NCI-H524 (cell line): ENCODE data around the gene RPP40.
A peak's percentile ranks its signal among the peaks of the same experiment; 100 is the strongest.

Source experiments
- DNase-seq, 2 experiments: peaks; one replicate each; lab custom pipeline; 2025; lab: John Stamatoyannopoulos, UW

The RPP40 gene

DNA sequence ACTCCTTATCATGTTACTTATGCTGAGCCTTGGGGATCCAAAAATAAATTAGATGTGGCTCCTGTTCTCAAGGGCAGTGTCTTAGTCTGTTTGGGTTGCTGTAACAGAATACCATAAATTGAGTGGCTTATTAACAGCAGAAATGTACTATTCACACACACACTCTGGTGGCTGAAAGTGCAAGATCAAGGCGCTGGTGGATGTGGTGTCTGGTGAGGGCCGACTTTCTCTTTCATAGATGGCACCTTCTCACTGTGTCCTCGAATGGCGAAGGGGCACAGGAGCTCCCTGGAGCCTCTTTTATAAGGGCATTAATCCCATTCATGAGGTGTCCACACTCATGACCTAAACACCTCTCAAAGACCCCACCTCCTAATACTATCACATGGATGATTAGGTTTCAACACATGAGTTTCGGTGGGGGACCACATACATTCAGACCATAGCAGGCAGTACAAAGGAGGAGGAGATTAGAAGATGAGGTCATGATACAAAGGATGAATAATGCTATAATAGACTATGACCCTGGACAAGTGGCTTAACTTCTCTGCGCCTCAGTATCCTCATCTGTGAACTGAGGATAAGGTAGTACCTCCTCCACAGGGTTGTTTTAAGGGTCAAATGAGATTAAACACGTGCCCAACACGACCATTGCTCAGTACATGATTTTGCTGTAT lies 34.1 kb downstream of the RPP40 start:
- DNase-seq = no peak

DNA sequence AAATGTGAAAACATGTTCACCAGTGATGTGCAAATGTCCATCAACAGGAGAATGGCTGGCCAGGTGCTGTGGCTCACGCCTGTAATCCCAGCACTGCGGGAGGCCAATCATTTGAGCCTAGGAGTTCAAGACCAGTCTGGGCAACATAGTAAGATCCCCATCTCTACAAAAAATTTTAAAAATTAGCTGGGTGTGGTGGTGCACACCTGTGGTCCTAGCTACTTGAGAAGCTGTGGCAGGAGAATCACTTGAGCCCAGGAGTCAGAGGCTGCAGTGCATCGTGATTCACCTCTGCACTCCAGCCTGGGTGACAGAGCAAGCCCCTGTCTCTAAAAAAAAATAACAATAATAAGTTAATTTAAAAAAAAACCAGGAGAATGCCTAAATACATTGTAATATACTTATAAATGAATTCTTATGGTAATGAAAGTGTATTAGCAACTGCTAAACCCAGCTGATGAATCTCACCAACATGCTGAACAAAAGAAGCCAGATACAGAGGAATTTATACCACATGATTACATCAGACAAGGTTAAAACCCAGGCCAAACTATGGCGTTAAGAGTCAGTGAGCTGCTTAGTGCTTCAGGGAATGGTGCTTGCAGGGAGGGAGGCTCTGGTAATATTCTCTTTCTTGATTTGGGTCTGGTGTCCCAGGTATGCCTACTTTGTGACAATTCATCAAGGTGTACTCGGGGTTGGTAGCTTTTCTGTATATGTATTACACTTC lies 36.4 kb downstream of the RPP40 start:
- no peak for DNase-seq

DNA sequence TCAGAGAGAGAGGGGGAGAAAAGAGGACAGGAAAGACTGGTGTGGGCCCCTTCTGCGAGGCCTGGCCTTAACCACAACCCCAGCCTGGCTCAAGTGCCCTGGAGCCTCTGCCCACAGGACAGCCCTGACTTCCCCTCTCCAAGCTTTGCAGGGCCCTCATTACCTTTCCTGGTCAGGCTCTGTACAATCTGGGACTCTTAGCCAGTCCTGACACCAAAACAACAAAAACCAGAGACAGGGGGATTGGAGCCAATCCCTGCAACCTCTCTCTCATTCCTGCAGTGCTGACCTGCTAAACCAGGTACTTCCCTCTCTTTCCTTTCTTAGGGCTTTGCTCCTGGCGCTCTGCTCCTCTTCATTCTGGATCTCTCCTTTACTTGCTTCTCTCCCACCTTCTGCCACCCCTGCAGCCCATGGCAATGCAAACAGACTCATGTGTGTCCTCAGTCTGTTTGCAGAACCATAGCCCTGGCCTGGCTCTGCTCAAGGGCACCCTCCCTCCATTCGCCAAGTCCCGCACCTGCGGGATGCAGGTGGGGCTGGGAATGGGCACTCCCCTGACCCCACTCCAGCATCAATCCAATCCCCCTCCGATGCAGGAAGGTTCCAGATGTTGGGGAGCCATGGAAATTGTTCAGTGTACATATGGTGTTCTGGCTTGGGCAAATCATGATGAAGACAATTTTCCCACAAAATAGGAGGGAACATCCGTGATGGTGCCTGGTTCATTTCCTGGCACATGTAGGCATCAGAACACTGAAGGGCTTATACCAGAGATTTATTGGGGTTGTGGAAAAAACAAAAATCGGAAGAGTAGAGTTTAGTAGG lies 38.1 kb downstream of the RPP40 start:
- DNase-seq = no peak

DNA sequence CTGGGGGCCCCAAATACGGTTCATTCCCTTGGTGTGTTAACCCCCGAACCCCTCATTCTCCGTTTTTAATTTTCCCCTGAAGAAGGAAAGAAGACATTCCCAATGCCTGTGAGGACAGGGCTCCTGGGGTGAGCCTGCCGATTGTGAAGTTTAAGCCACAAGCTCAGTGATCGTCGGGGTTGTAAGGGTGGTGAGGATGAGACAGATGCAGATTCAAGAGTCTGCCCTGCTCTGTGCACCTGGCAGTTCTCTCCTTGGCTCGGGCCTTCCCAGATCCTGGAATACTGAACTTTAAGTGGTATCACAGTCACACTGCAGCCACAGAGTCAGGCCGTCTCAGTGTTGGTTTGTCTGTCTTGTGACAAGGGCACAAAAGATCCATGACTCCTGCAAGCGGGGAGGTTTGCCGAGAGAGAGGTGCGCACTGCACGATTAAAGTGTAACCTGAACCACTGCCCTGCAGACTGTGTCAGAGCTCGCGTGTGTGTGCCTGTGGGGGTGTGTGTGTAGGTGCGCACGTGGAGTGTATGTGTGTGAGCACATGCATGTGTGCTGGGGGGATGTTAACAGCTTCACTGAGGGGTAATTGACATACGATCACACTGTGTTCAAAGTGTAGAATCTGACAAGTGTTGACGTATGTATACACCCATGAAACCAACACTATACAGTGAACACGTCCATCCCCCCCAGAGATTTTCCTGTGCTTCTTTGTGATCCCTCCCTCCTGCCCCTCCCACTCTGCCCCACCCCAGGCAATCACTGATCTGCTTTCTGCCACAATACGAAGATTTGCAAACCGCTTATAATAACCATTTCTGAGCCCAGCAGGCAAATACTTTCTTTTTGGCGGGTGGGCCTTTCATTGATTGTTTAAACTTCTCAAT lies 38.9 kb downstream of the RPP40 start:
- no peak for DNase-seq

DNA sequence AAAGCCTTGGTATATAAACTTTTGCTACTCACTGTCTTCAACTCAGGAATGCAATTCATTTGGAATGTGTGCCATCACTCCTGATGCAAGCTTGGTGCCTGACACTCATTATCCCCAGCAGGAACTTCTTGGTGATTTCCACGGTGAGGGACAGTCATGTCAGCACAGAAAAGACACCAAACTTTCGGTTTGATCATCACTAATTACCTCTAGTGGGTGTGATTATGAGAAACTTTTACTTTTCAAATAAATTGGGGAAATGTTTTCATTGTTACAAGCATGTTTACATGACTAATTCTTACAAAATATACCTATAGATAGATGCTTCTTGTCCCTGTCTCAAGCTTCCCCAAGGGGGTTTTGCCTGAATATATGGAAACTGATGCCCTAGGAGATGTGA lies 40.9 kb downstream of the RPP40 start:
- no peak for DNase-seq

DNA sequence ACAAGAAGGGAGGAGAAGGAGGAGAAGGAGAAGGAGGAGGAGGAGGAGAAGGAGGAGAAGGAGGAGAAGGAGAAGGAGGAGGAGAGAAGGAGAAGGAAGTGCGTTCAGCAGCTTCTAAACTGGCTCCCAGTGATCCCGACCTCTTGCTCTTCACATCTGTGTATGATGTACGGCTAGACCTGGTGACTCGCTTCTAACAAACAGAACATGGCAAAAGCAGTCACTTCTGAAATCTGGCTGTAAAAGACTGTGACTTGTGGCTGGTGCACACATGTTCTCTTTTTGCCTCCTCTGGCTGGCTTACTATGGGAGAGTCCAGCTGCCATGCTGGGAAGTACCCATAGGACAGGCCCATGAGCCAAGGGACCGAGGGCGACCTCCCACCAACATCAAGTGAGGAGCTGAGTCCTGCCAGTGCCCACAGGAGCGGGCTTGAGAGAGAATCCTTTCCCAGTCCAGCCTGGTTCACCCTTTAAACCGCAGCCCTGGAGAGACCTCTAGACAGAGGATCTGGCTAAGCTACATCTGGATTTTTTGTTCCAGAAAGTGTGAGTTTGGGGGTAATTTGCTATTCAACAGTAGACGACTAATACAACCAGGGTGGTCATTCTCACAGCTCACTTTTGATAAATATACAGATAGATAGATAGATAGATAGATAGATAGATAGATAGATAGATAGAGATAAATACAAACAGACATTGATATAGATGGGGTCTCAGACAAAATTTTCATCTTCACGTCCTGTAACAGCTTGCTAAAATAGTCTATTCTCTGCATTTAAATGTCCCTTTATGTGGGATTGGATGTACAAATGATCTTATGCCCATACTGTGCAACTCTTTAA lies 42.3 kb downstream of the RPP40 start:
- no peak for DNase-seq

DNA sequence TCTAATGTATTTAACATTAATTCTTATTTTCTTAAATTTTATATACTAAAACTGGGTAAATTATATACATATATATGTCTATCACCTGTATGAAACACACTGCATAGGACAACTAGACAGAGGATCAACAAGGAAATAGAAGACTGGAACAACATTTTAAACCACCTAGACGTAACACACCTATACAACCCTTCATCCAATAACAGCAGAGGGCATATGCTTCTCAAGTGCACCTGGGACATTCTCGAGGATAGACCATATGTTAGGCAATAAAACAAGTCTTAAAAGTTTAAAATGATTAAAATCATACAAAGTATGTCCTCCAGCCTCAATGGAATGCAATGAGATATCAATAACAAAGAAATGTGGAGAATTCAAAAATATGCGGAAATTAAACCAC lies 45.2 kb downstream of the RPP40 start:
- no peak for DNase-seq

DNA sequence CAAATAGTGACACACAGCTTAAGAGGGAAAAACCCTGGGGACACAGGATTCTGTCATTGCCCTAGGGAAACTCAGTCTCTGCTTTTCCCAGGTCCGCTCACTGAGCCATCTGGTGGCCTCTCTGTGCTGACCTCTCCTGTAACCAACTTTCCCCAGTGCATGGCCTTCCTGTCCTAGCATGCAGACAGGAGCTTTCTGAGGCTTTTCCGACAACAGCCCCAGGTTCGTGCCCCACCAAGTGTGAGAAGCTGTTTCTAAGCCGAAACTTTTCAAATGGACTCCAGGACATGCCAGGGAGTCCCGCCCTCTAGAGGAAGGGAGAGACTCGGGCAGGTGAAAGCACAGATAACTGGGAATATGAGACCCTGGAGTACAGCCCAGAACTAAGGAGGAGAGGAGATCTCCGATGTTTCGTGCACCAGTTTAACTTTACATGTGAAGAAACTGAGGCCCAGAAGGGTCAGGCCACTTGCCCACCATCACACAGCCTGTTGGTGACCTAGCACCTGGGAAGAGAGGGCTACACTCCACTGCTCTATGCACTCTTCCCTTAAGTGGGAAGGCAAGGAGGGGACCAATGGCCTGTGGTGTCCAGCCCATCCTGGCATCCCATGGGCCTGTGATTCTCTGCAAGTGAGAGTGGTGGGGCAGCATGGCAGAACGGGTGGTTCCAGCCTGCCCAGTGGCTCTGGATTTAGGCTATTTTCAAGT lies 46.2 kb downstream of the RPP40 start:
- peak in 1 of 2 experiments; percentile 31 for DNase-seq

DNA sequence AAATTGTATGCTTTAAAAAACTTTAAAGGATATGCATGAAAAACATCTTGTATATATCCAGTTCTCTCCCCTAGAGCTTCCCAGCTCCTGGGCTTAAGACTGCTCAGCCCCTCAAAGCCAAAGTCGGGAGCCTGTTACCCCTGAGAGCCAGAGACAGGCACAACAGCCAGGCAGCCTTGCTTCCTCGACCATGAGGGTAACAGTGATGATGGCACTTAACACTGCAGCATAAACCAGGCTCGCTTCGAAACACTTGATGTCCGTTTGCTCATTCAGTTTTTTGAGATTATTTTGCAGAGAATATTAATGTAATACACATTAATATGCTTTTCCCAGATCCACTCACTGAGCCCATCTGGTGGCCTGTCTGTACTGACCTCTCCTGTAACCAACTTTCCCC lies 47.2 kb downstream of the RPP40 start:
- no peak for DNase-seq

DNA sequence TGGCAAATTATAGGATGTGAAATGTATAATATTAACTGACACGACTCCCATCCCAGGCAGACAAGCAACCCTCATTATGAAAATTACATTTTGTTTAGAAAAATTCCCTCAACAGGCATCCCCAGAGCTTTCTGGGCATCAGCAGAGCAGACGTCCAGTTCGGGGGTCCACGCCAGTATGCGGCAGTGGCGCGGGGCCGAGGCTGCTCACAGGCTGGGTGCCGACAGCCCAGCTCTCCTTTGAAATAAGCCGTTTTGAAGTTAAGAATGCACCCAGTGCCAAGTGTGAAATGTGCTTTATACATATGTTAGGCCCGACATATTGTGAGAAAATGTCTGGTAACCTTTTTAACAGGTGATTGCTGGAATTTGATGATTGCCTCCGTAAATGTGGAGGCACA lies 50.4 kb downstream of the RPP40 start:
- no peak for DNase-seq

DNA sequence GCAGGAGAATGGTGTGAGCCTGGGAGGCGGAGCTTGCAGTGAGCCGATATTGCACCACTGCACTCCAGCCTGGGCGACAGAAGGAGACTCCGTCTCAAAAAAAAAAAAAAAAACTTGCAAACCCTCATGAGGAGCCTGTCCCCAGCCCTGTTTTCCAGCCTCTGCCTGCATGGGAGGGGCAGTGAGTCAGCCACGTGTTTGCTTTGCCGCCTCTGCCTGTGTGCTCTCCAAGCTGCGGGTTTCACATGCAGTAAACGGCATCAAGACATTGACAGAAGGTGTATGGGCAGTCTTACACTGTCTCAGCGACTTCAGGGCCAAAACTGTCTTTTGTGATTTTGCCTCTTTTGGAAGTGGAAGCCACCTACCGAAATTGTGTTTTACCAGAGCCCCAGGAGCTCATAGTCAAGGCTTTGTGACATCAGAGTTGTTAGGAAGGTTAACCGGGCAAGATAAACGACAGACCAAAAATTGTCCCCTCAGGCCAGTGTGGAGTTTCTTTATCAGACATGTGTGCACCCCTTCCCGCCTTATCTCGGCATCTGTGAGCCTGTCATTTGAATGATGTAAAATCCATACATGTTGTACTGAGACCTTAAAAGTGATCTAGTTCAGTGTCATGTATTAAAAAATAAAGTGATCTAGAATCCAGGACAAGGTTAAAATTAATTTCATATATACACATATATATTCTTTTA lies 52.9 kb downstream of the RPP40 start:
- DNase-seq = no peak

DNA sequence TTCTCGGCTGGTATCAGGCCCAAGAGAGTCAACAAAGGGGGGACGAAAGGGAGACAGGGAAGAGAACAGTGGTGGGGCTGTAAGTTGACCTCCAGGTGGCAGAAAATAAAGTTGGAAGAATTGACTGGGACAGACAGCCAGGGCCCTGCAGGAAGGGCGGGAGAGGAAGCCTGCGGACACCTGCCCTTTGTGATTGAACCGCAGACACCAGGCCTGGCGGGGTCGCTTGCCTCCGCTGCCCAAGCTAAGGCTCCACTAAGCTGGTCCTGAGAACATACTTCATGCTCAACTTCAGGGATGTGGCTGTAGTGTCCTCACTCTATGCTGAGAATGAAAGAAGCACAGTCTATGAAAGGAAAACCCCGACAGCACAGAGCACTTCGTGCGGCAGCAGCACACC lies 53.8 kb downstream of the RPP40 start:
- DNase-seq = no peak

DNA sequence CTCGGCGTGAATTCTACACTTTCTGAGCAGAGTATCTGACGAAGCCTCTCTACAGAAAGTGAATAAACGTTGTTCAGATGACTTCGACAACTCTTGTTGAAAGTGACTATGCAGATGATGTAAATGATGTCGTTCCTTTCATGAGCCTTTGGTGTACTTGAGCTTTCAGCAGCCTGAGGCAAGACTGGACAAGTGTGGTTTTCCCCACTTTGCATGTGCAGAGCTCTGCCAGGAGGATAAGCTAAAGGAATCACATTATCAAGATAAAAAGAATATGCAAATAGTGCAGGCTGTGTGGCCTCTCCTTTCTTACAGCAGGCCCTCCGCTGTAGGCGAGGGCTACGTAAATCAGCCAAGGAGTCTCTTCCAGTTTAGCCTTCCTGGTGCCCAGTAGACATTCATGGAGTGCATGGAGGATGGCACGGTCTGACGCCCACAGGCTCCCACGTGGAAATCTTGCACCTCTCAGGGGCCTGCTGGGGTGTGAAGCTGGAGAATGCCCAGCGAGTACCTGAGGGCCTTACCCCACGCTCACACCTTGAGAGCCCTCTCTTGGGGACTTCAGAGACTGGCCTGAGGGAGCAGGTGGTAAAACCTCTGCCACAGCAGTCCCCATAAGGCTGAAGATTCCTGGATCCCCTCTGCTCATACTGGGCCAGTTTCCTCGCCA lies 54.9 kb downstream of the RPP40 start:
- DNase-seq = no peak

DNA sequence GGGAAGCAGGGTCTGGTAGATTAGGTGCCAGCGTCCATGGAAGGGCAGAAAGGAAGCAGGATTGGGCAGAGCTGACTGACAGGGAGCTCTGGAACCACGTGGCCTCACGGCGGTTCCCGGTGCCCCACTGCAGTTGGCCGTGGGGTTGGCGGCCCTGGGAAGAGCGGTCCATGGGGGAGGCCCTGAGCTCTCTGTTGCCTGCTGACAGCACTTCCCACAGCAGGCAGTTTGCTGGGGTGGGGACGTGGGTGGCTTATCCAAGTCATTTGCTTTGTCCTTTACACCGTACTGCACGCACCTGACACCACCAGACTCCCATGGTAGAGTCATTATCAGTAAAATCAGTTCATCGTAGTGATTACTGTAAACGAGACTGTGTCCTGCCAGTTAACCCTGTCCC lies 56.1 kb downstream of the RPP40 start:
- no peak for DNase-seq

DNA sequence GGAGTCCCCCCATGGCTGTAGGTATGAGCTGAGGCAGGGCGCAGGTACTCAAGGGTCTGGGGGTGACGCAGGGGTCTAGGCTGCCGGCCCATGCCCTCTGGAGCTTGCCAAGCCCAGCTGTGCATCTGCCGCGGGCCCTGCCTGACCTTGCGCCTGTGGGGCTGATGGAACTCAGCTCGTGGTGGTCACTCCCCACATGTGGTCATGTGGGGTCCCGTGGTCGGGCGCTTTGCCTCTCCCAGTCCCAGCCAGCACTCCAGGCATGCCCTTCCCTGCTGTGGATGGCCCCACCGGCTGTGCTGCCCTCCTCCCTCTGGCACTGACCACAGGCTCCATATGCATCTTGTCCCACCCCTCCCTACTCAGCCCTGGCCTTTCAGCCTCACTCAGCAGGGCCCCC lies 57.3 kb downstream of the RPP40 start:
- no peak for DNase-seq
